ENCODE measurements around the gene CMTM2. TPM values are rescaled to one million over a fixed set of nuclear protein-coding genes. Genes with fewer than 3 reads are reported as not detected.

Gene CMTM2
- total RNA-seq, 1 donor from 2014 or later = 0.41 TPM

GRCh38 chr16:66636199-66636598 is 56.9 kb downstream of the CMTM2 start:
- no peak overlapping the region for H3K27ac Mint-ChIP-seq
- H3K27me3 Mint-ChIP-seq = no peaks in the 10 kb centered on the region
- no peaks in the 10 kb centered on the region for H3K9me3 Mint-ChIP-seq
- peaks cover 8% of the 10 kb centered on the region for H3K4me1 Mint-ChIP-seq (ENCODE audit: unreplicated experiment)
- H3K36me3 Mint-ChIP-seq = peaks cover 8% of the 10 kb centered on the region
- H3K4me3 Mint-ChIP-seq = no peak overlapping the region
- no peak for DNase-seq (ENCODE audit: extremely low spot score, unreplicated experiment)
- TF ChIP-seq, protein P1, sequence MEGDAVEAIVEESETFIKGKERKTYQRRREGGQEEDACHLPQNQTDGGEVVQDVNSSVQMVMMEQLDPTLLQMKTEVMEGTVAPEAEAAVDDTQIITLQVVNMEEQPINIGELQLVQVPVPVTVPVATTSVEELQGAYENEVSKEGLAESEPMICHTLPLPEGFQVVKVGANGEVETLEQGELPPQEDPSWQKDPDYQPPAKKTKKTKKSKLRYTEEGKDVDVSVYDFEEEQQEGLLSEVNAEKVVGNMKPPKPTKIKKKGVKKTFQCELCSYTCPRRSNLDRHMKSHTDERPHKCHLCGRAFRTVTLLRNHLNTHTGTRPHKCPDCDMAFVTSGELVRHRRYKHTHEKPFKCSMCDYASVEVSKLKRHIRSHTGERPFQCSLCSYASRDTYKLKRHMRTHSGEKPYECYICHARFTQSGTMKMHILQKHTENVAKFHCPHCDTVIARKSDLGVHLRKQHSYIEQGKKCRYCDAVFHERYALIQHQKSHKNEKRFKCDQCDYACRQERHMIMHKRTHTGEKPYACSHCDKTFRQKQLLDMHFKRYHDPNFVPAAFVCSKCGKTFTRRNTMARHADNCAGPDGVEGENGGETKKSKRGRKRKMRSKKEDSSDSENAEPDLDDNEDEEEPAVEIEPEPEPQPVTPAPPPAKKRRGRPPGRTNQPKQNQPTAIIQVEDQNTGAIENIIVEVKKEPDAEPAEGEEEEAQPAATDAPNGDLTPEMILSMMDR (conservative IDR thresholded peaks at IDR 0.05) = no peak

DNA sequence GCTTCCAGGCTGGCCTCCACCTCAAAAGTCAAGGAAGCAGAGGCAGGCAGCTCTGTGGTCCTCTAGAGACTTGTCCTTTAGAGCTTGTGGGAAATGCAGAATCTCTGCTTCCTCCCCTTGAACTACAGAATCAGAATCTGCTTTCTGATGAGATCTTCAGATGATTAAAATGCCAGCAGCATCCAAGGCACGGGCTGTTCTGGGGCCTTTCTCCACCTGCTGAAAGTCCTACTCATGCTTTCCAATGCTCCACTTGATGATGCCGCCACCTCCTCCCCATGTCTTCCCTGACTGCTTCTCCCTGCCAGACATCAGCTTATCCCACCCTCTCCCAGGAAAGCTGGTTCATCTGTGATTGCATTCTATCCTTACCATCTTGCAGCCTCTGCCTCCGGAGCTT is 58.5 kb downstream of the CMTM2 start:
- H3K4me3 Mint-ChIP-seq = no peak overlapping the region
- no peaks in the 10 kb centered on the region for H3K27me3 Mint-ChIP-seq
- no peak for DNase-seq (ENCODE audit: extremely low spot score, unreplicated experiment)
- peaks cover 8% of the 10 kb centered on the region for H3K4me1 Mint-ChIP-seq (ENCODE audit: unreplicated experiment)
- H3K36me3 Mint-ChIP-seq = peaks cover 8% of the 10 kb centered on the region
- H3K9me3 Mint-ChIP-seq = no peaks in the 10 kb centered on the region
- TF ChIP-seq, protein P1 (conservative IDR thresholded peaks at IDR 0.05) = no peak
- H3K27ac Mint-ChIP-seq = no peak overlapping the region

Other genes with a start within 250 kb of the CMTM2 start
- 0.40 and 0.46 TPM in 2 replicates for gene CDH5, start 212.8 kb upstream of the CMTM2 start, total RNA-seq (ENCODE audit: low replicate concordance)
- gene BEAN1, start 152.2 kb upstream of the CMTM2 start, total RNA-seq (ENCODE audit: low replicate concordance) = 1.1 and 3.2 TPM in 2 replicates
- gene TK2, start 29.3 kb upstream of the CMTM2 start, total RNA-seq (ENCODE audit: low replicate concordance) = 14.6 and 18.4 TPM in 2 replicates
- 21.2 and 36.3 TPM in 2 replicates for gene CKLF, start 26.9 kb upstream of the CMTM2 start, total RNA-seq (ENCODE audit: low replicate concordance)
- 3.4 and 8.4 TPM in 2 replicates for gene CMTM1, start 13.0 kb upstream of the CMTM2 start, total RNA-seq (ENCODE audit: low replicate concordance)
- 28.0 and 45.2 TPM in 2 replicates for gene CMTM3, start 25.2 kb downstream of the CMTM2 start, total RNA-seq (ENCODE audit: low replicate concordance)
- 64.4 and 72.1 TPM in 2 replicates for gene CMTM4, start 117.3 kb downstream of the CMTM2 start, total RNA-seq (ENCODE audit: low replicate concordance)
- gene DYNC1LI2, start 172.1 kb downstream of the CMTM2 start, total RNA-seq (ENCODE audit: low replicate concordance) = 113 and 135 TPM in 2 replicates
- 0.41 TPM in 1 of 2 replicates, not detected in the other for gene TERB1, start 222.1 kb downstream of the CMTM2 start, total RNA-seq (ENCODE audit: low replicate concordance)